Suprapubic skin (tissue), 4 donors: Measurements from ENCODE around the gene AUTS2. TPM values are rescaled to one million over a fixed set of nuclear protein-coding genes. Genes with fewer than 3 reads are reported as not detected.

Experiments
- DNase-seq, 2 donors: peaks; one replicate each; pipeline ENCODE4 v3.0.0-alpha.2; 2019; ENCODE audit warnings: low spot score in 2 of 2
- H3K27ac ChIP-seq: fragments of 200-600 bp; sonication (generic); one replicate; pipeline ENCODE4 v1.5.1; 2019
- H3K27me3 ChIP-seq: fragments of 200-600 bp; sonication (generic); one replicate; pipeline ENCODE4 v1.5.1; 2019
- H3K36me3 ChIP-seq: fragments of 200-600 bp; sonication (generic); one replicate; pipeline ENCODE4 v1.5.1; 2019
- H3K4me1 ChIP-seq: fragments of 200-600 bp; sonication (generic); one replicate; pipeline ENCODE4 v1.5.1; 2019
- H3K4me3 ChIP-seq: fragments of 200-600 bp; sonication (generic); one replicate; pipeline ENCODE4 v1.5.1; 2019; ENCODE audit warnings: mild to moderate bottlenecking
- H3K9me3 ChIP-seq: fragments of 200-600 bp; sonication (generic); one replicate; pipeline ENCODE4 v1.5.1; 2019
- CTCF ChIP-seq, 2 donors: fragments of 200-600 bp in 1 of 2; fragments of 450-650 bp in 1 of 2; sonication (generic) in 1 of 2; IDR thresholded peaks; one replicate each; pipeline ENCODE4 v1.5.1; 2016 to 2019; ENCODE audit warnings: antibody characterized with exemption in 2 of 2, mild to moderate bottlenecking in 1 of 2, moderate library complexity in 1 of 2
- EP300 ChIP-seq: sonication (generic); formaldehyde crosslinking; IDR thresholded peaks from one replicate; pipeline ENCODE4 v1.6.1; 2017; ENCODE audit warnings: antibody characterized with exemption
- POLR2A ChIP-seq, 2 donors: fragments of 450-650 bp; IDR thresholded peaks; one replicate each; pipeline ENCODE4 v1.6.1; 2017; ENCODE audit warnings: antibody characterized with exemption in 2 of 2, mild to moderate bottlenecking in 2 of 2, moderate library complexity in 2 of 2
- POLR2AphosphoS5 ChIP-seq, 3 donors: sonication (generic); formaldehyde crosslinking; IDR thresholded peaks; one replicate each; pipeline ENCODE4 v1.6.1; 2017; ENCODE audit warnings: antibody characterized with exemption in 3 of 3
- WGBS: methylation state at CpG from one replicate; pipeline ENCODE4 v1.1.5; 2018; 5-methylcytosine and 5-hydroxymethylcytosine counted together
- total RNA-seq, 4 donors: library from RNA; depleted of rRNA; stranded (reverse); fragments of >200 nt; gene quantifications; one replicate each; pipeline ENCODE4 v1.1.0, GENCODE V29; 2016

The AUTS2 gene
- total RNA-seq, 4 donors from 2014 or later, result 31.0 to 102 (median 56.4) TPM

- Histone ChIP-seq H3K36me3 (no peaks in the 10 kb centered on the region), H3K4me1 (no peaks in the 10 kb centered on the region), H3K27ac (no peak overlapping the region), H3K4me3 (no peak overlapping the region), H3K27me3 (no peaks in the 10 kb centered on the region), H3K9me3 (no peaks in the 10 kb centered on the region)
- no peak for TF ChIP-seq POLR2A (IDR thresholded peaks at IDR 0.05)
- TF ChIP-seq EP300, result no peak
- no peak for TF ChIP-seq POLR2AphosphoS5 (IDR thresholded peaks at IDR 0.05)
- TF ChIP-seq CTCF (IDR thresholded peaks at IDR 0.05), result no peak
- 95% methylated on average over 2 of the region's 2 CpGs for WGBS
- no peak for DNase-seq
These were observed 331.3 kb downstream of the AUTS2 start for GRCh38 chr7:69929622-69930021.

GRCh38 chr7:69932034-69932628, 333.9 kb downstream of the AUTS2 start:
- DNase-seq, result no peak
- no peak overlapping the region for H3K27ac ChIP-seq
- H3K9me3 ChIP-seq, result no peaks in the 10 kb centered on the region
- no peak overlapping the region for H3K4me3 ChIP-seq
- H3K4me1 ChIP-seq, result no peaks in the 10 kb centered on the region
- 79% methylated on average over 2 of the region's 2 CpGs for WGBS
- TF ChIP-seq EP300 (no peak), CTCF (IDR thresholded peaks at IDR 0.05) (peak; percentile 45 to 50)
- H3K27me3 ChIP-seq, result no peaks in the 10 kb centered on the region
- H3K36me3 ChIP-seq, result no peaks in the 10 kb centered on the region

GRCh38 chr7:69934144-69934903, 336.0 kb downstream of the AUTS2 start:
- 77% methylated on average over 5 of the region's 5 CpGs for WGBS
- Histone ChIP-seq H3K4me3 (no peak overlapping the region), H3K27me3 (no peaks in the 10 kb centered on the region), H3K9me3 (no peaks in the 10 kb centered on the region), H3K4me1 (no peaks in the 10 kb centered on the region), H3K27ac (no peak overlapping the region), H3K36me3 (no peaks in the 10 kb centered on the region)
- DNase-seq, result no peak
- TF ChIP-seq CTCF (IDR thresholded peaks at IDR 0.05), result no peak
- TF ChIP-seq POLR2A (IDR thresholded peaks at IDR 0.05), result no peak
- no peak for TF ChIP-seq EP300
- TF ChIP-seq POLR2AphosphoS5 (IDR thresholded peaks at IDR 0.05), result no peak

GRCh38 chr7:69935107-69935506, 336.8 kb downstream of the AUTS2 start:
- Histone ChIP-seq H3K36me3 (no peaks in the 10 kb centered on the region), H3K27me3 (no peaks in the 10 kb centered on the region), H3K4me1 (no peaks in the 10 kb centered on the region), H3K4me3 (no peak overlapping the region), H3K9me3 (no peaks in the 10 kb centered on the region), H3K27ac (no peak overlapping the region)
- no peak for DNase-seq
- WGBS, result 93% methylated on average over 2 of the region's 2 CpGs
- no peak for TF ChIP-seq POLR2A (IDR thresholded peaks at IDR 0.05)

- DNase-seq, result no peak
- 81% methylated on average over 4 of the region's 4 CpGs for WGBS
- no peaks in the 10 kb centered on the region for H3K9me3 ChIP-seq
- no peak overlapping the region for H3K27ac ChIP-seq
- no peaks in the 10 kb centered on the region for H3K36me3 ChIP-seq
- H3K27me3 ChIP-seq, result no peaks in the 10 kb centered on the region
- TF ChIP-seq POLR2A (IDR thresholded peaks at IDR 0.05), result no peak
- TF ChIP-seq EP300, result no peak
- H3K4me1 ChIP-seq, result peaks cover 3% of the 10 kb centered on the region
- H3K4me3 ChIP-seq, result no peak overlapping the region
These were observed 338.8 kb downstream of the AUTS2 start for GRCh38 chr7:69937097-69937496.

- WGBS, result 94% methylated on average over 1 of the region's 1 CpG
- H3K27me3 ChIP-seq, result no peaks in the 10 kb centered on the region
- H3K4me1 ChIP-seq, result peaks cover 3% of the 10 kb centered on the region
- no peaks in the 10 kb centered on the region for H3K9me3 ChIP-seq
- H3K4me3 ChIP-seq, result no peak overlapping the region
- no peak for TF ChIP-seq CTCF (IDR thresholded peaks at IDR 0.05)
- no peak for TF ChIP-seq EP300
- no peak for TF ChIP-seq POLR2A (IDR thresholded peaks at IDR 0.05)
- no peak for TF ChIP-seq POLR2AphosphoS5 (IDR thresholded peaks at IDR 0.05)
- no peak overlapping the region for H3K27ac ChIP-seq
- no peaks in the 10 kb centered on the region for H3K36me3 ChIP-seq
- DNase-seq, result no peak
These were observed 341.0 kb downstream of the AUTS2 start for GRCh38 chr7:69939317-69939716.
